Activated CD4-positive, alpha-beta T cell treated with anti-CD3 and anti-CD28 coated beads, Interleukin-10, Interleukin-2, amounts not matched to agents 100 ng/mL and 50 ng/mL, durations not matched to agents 16 hours and 8 hours (primary cell): ENCODE data around the gene PGGT1B.
A peak's percentile ranks its signal among the peaks of the same experiment; 100 is the strongest.

Source experiments
- DNase-seq: peaks from one replicate; pipeline ENCODE4 v3.0.0-alpha.2; 2020

Gene PGGT1B

DNA sequence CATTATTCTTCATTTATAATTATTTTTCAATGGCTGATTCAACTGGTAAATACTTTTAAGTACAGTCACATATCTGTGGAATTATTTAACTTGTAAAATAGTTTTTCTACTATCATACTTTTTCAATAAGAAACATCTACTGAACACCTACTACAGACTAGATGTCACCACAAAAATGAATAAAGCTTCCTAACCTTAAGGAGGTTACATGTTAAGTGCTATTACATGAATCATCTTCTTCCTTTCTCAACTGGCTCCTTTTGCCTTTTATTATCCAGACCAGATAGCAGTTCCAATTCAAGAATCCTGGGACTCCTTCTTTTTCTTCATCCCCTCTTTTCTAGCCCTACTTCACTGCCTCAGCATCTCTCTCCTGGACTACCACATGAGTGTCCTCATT is 4.7 kb downstream of the PGGT1B start:
- no peak for DNase-seq

DNA sequence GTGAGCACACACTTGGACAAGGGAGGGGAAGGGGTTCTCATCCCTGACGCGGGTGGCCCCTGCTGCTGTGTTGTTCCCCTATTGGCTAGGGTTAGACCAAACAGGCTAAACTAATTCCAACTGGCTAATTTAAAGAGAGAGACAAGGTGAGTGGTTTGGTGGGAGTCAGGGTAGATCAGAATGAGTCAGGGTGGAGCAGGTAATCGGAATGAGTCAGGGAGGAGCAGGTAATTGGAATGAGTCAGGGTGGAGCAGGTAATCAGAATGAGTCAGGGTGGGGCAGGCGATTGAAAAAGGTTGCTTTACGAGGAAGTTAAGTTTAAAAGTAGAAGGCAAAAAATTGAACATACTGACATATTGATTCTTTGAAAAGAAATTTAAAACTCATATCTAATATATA is 13.3 kb downstream of the PGGT1B start:
- DNase-seq, result peak; percentile 24

DNA sequence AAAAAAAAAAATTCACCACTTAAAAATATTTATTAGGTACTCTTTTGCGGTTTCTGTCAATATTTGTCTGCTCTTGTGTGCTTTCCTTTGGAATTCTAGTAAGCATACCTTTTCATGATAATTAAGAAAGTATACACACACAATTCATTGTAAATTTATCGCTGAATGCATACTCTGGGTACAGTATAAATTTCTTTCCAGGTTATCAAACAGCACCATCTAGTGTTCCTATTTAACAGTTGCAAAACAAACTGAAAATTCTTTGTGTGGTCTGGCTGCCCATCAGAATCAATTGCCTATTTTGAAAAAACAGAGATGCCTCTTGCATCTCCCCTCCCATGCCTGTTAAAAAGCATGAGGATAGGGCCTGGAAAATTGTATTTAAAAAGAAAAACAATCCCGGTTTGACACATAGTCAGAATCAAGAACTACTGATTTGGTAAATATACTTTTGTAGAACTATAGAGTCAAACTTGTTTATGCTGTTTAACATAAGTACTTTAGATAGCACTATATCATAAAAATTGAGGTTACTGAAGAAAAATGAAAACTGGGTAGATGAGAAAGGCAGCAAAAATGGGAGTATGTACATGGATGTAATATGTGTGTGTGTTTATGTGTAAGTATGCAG is 16.2 kb downstream of the PGGT1B start:
- peak; percentile 44 for DNase-seq

DNA sequence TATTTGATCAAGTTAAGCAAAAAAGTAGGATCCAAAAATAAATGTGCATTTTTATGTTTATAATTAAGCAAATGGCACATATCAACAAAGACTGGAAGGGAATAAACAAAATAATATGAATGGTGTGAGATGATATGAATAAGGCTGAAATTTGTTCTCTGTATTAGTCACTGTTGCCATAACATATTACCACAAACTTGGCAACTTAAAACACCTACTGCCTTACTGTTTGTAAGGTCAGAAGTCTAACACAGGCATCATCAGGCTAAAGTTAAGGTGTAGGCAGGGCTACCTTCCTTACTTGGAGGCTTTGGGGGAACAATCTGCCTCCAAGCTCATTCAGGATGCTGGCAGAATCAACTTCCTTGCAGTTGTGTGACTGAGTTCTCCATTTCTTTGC is 19.3 kb downstream of the PGGT1B start:
- DNase-seq, result peak; percentile 50

DNA sequence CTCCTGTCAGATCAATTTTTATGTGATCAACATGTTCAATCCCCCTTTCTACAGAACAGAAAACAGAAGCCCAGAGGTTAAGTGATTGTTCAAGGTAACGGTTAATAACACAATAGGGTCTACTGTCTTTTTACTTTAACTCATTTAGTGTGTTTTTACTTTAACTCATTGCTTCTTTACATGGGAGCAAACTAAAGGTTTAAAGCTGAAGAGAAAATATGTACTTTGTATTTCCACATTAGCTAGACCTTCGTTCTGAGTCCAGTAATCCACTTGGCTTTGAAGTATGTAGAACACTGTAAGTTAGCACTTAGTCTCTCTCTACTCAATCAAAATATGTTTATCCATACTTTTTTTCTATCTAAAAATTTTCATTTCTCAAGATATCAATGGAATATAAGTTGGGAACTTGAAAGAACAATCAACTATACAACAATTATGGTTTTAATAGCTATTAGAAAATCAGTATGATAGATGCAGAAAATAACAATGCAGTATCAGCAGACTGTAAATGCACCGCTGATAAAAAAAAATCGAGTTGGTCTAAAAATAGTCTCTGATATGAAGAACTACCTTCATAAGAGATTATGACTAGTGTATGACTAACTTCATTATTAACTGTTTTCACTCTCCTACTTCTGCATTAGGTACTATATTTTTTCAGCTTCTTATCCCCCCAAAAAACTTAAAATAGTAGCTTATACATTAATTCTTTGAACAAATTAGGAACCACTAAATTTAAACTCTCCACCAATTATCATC is 20.6 kb downstream of the PGGT1B start:
- DNase-seq, result no peak

DNA sequence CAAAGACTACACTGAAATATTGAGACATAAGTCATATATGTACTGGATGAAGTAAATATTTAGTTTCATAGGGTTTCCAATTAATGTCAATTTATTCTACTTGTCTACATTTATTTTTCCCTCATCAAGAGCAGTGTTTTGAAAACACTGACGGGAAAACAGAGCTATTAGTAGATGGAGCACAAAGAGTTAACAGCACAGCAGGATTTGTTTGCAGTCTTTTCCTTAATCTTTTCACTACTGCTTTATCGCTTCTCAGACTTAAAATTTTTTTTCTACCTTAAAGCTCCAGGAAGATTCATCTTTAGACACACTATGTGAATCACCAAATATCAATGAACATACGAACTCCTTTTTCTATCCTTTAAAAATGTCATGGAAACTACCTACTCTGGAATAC is 25.6 kb downstream of the PGGT1B start:
- no peak for DNase-seq

DNA sequence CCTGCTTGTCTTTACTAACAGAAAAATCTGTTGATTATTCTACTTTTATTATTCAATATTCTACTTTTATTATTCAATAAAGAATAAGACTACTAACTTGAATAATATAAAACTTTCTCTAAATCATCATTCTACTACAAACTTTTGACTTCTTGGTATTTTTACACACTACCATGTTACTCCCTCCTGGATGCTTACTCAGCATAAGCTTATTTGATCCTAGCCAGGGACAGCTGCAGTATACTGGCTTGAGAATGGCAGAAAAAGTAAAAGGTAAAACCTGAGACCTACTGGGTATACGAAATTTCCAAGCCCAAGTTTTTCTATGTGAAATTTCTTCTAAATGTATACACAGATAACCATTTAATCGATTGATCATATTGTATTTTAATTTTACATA is 26.1 kb downstream of the PGGT1B start:
- DNase-seq, result no peak

DNA sequence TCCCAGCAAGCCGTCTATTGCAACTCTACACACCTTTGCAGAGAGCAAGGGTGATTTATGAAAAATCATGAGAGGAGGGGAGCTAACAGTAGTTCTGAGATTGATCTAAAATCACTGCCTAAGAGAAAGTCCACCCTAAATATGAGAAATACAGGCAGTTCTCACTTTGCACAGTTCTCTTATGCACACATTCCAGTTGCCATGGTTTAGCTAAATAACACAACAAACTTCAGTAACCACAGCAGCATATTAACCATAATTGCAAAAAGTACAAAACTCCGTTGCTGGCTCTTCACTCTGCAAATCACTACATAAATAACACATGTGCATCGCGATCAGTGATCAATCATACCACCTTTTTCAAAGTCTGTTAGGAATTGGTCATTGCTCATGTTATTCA is 31.1 kb downstream of the PGGT1B start:
- no peak for DNase-seq

DNA sequence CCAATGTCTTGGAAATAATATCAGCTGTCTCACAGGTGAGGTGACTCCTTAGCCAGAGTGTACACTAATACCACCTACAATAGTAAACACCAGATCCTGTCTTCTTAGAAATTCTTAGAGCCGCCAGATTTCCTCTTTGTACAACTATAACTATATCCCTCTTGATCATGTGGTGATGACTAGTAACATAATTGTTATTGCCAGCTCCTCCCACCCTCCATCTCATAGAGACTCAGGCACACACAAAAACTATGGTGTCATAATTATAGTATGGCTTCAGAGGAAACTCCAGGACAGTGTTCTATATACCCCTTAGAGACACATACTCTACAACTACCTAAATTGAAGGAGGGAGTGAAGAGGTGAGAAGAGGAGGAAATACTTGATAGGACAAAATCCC is 33.1 kb downstream of the PGGT1B start:
- no peak for DNase-seq

DNA sequence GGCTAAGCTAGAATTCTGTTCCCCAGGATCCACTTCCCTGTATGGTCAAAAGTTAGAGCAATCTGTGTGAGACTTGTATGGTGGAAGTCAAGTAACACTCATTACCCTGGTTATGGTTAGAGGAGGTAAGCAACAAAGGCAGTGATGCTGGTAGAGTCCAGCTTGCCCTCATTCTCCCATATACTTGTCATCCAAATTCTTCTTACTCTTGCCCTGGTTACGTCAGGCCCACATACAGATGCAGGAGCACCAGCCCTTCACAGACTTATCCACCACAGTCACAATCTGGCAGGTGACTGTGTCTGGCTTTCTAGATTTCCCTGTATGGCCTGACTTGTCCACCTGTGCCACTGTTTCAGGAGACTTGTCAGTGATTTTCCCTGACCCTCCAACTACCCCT is 35.4 kb downstream of the PGGT1B start:
- DNase-seq, result no peak

DNA sequence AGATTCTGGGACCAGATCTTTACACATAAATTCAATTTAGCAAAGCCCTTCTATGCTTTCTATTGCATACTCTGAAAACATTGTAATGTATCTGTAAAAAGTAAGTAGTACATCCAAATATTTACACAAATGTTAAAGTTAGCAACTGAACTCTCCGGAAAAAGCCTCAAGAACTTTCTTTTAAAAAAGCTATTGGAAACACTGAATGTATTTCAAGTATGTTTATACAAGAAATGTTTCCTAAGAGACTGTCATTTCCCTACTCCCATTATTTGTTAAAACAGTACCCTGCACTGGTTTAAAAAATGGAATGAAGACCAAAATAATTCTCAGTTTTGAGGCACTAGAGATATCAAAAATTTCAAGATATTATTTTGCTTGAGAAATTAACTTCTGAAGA is 48.1 kb downstream of the PGGT1B start:
- DNase-seq, result no peak

DNA sequence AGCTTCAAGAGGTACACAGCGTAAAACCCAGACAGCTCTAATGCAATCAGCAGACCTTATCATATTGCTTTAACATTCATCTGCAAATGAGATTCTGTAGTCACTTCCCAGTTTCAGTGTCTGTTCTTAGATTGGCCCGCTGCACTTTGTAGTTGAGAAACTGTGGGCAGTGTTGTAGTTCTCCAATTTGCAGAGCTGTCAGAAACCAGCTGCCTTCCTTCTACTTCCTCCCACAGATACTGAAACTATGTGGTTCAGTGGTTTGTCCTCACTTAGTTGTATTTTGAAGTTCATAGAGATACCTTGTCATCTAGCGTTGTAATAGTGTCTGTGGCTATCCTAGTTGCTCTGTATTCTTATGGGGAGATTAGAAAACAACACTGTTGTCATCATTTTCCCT is 53.4 kb downstream of the PGGT1B start:
- DNase-seq, result peak; percentile 92

DNA sequence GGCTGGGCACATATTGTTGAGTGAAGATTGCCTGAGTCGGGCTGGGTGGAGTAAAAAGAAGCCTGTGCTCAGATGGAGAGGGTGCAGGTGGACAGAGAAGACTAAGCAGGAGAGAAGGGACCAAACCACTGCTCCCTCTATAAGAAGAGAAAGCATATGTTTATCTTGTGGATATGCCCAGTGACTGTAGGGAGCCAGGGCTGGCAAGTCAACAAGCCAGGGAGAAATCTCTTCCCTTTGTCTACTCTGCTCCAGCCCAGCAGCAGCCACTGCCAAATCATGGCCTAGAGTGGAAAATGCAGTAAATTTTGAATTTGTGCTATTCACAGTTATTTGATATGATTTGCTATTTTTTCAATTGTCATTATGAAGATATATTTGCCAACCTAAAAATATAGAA is 59.7 kb downstream of the PGGT1B start:
- no peak for DNase-seq

DNA sequence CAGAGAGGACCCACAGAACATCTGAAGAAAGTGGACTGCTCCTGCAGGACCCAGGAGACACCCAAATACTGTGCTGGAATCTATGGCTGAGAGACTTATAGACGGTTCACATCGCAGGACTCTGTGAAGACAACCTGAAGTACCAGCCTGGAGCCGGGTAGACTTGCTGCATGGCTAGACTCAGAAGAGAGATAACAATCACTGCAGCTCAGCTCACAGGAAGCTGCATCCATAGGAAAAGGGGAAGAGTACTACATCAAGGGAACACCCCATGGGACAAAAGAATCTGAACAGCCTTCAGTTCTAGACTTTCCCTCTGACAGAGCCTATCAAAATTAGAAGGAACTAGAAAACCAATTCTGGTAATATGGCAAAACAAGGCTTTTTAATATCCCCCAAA is 66.5 kb downstream of the PGGT1B start:
- no peak for DNase-seq

DNA sequence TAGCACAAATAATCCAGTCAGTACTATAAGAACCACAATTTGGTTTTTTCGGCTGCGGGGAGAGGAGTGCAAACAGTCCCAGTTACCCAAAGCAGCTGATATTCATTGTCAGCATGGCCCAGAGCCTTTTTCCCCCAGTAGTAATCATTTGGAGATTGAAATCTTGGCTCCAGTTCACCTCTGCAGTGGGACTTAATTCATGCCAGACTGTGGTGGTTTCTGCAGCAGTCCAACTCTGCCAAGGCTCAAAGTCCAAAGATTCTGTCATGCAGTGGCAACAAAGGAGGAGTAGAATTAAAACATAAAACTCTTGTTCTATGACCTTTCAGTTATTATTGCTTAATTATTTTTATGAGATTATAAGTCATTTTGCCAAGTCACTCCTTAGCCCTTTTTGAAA is 68.0 kb downstream of the PGGT1B start:
- DNase-seq, result no peak

DNA sequence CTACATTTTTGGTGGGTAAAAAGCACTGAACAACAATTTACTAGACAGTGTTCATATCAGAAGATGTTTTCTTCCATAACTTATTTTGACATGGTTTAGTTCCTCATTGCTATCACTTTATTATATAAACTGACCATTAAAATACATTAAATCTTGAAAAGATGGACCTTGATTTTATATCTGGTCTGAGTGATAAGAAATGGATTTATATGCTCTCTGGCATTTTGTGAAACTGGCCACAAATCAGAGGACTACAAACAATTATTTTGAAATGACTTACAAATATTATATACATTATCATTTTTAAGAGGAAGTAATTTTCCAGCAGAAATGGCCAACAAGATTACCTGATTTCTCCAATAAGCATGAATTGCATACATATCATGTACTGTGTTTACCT is 69.4 kb downstream of the PGGT1B start:
- DNase-seq, result no peak

DNA sequence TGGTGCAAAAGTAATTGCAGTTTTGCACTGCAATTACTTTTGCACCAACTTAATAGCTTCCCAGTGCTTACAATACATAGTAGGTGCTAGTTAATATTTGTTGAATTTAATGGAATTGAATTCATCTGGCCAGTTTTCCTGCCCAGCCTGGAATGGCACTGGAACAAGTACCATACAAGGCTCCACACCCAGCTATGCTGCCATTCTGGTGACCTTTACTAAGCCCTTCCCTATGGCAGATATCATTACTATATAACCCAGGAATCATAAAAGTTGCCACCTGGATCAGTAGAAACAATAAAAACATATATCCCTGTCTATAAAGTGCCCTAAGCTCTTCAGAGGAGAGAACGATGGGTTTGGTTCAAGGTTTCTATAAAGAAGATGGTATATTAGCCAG is 70.6 kb downstream of the PGGT1B start:
- no peak for DNase-seq

DNA sequence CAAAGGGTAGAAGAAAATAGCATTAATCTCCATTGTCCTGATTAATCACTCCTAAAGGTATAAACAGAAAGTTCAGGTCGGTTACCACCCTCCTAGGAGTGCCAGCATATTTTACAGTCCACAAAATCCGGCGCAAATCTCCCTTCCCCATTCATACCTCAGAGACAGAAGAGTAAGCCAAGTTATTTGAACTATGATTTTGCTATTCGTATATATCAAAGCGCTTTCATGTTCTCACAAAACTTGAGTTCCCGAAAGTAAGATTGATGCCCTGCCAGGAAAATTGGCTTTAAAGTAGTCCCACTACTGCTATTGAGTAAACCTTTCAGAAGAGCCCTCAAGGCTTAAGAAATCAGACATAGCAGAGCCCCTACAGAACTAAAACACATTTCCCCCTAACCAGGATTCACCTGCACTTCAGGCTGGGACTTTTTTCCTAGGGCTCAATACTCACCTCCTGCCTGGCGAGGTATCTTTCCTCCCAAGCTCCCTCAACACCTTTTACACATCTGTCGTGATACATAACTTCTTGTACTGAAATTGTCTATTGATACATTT is 71.1 kb downstream of the PGGT1B start:
- no peak for DNase-seq

DNA sequence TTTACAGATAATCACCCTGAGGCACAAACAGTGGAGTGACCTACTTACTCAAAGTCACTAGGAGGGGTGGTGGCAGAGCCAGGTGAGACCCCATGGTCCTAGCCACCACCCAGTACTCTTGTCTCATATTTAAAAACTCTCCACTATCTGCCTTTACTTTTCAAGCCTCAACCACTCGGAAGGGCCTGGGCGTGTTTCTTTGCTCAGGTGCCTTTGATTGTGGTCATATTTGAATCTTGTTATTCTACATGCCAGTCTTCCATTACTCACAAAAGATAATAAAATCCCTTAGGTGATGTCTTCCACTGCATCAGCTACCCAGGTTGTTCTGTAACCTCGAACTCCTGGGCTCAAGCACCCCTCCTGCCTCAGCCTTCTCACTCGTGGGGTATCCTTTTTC is 72.3 kb downstream of the PGGT1B start:
- DNase-seq, result no peak

DNA sequence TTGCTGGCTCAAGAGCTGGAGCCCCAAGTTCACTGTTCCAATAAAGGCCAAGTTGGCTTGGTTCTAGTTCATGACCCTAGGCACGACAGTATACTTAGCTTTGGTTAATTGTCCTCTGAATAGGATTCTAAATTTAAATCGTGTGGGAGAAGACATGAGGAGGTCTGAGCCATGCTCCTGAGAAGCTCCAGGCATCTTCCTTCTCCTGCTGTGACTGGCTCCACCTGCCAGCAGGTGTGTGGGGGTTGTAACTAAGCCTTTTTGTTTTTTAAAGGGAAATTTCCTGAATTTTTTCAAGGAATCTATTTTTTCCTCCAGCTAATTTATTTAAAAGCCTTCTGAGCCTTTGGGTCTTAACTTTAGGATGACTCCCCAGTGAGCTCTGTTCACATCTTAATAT is 72.8 kb downstream of the PGGT1B start:
- DNase-seq, result no peak

DNA sequence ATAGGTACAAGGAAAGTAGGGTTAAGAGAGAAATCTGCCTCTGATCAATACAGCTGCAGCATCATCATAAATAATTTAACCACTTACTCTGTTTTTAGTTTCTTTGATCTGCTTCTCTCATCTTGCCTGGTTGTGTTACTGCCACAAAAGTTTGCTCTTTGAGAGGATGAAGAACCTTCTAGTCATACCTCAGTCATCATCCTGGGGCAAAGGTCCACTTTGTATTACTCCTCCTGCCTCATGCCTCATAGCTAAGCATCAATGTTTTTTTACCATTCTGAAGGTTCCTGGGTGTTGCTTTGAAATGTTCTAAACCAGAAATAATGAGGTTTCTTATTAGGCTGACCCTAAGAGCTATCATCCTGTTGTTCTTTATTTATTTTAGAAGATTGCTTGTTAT is 75.9 kb downstream of the PGGT1B start:
- DNase-seq, result no peak

DNA sequence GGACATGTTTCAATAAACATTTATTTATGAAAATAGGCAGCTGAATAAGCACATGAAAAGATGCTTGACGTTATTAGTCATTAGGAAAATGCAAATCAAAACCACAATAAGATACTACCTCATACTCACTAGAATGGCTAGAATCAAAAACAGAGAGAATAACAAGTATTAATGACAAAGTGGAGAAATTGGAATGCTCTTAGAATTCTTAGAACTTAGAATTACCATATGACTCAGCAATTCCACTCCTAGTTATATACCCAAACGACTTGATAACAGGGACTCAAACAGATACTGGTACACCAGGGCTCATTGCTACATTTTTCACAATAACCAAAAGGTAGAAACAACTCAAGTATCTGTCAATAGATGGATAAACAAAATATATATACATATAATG is 77.9 kb downstream of the PGGT1B start:
- no peak for DNase-seq

DNA sequence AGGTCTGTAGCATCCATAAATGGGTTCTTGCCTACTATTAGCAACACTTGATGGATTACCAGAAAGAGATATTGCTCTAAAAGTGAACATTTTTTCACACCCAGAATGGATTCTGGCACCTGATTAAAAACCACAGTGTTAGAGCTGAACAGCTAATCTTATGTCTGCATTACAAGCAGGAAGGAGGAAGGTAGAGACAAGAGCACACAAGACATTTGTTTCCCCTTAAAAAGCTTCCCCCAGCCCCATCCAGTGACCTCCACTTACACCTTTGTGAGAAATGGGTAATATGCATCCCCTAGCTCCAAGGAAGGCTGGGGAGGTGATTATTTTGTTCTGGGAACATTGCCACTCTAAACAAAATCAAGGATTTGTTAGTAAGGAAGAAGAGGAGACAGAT is 80.9 kb downstream of the PGGT1B start:
- no peak for DNase-seq

DNA sequence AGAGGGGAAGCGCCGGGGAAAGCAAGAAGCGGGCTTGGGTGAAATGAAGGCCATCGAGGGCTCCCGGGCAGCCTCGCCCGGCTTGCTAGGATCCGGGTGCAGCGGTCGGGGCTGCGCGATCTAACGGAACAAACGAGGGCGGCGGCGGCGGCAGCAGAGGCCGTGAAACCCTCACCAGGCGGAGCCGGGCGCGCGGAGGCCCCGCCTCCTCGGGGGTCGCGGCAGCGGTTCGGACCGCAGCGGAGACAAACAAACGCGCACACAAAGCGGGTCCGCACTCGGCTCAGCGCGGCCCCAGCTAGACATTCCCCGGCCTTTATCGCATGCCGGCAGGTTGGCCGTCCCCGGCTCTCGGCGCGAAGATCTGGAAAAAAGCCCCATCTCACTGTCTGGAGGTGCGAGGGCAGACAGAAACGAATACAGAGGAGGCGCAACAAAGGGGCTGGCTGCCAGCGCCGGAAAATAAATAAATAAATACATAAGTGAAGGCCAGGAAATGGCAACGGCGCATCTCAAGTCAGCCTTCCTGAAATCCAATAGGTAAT is 82.4 kb downstream of the PGGT1B start:
- peak; percentile 24 for DNase-seq
